Osteocyte (in vitro differentiated cells): Measurements from ENCODE around the gene ARID5B. TPM values are rescaled to one million over a fixed set of nuclear protein-coding genes. Genes with fewer than 3 reads are reported as not detected.

Experiments
- DNase-seq: peaks from one replicate; pipeline ENCODE4 v3.0.0; 2021; ENCODE audit warnings: mixed read lengths; ENCODE audit not compliant: unreplicated experiment; ENCODE audit errors: extremely low spot score
- H3K27ac Mint-ChIP-seq: one replicate; pipeline ENCODE4 v1.8.0; 2021; ENCODE audit warnings: mild to moderate bottlenecking, mixed read lengths; ENCODE audit not compliant: unreplicated experiment
- H3K27me3 Mint-ChIP-seq: one replicate; pipeline ENCODE4 v1.8.0; 2021; ENCODE audit warnings: mixed read lengths; ENCODE audit not compliant: unreplicated experiment
- H3K36me3 Mint-ChIP-seq: one replicate; pipeline ENCODE4 v1.8.0; 2021; ENCODE audit warnings: mixed read lengths; ENCODE audit not compliant: unreplicated experiment
- H3K4me1 Mint-ChIP-seq: one replicate; pipeline ENCODE4 v1.8.0; 2021; ENCODE audit warnings: mixed read lengths; ENCODE audit not compliant: unreplicated experiment
- H3K4me3 Mint-ChIP-seq: one replicate; pipeline ENCODE4 v1.8.0; 2021; ENCODE audit warnings: mild to moderate bottlenecking, moderate library complexity, mixed read lengths; ENCODE audit not compliant: unreplicated experiment
- H3K9me3 Mint-ChIP-seq: one replicate; pipeline ENCODE4 v1.8.0; 2021; ENCODE audit warnings: mixed read lengths; ENCODE audit not compliant: unreplicated experiment
- CTCF ChIP-seq: fragments of 200-600 bp; sonication (generic); IDR thresholded peaks from 2 replicates; pipeline ENCODE4 v1.5.0; 2021; ENCODE audit warnings: antibody characterized with exemption, mild to moderate bottlenecking, moderate library complexity
- total RNA-seq: library from RNA; stranded (reverse); gene quantifications from 2 replicates; pipeline ENCODE4 v1.2.1, GENCODE V29; 2021

The ARID5B gene
- total RNA-seq, 1 donor from 2014 or later, result 89.4 TPM

GRCh38 chr10:61986788-61987492, 85.4 kb downstream of the ARID5B start:
- no peak overlapping the region for H3K4me3 Mint-ChIP-seq
- peak overlapping the region; percentile 48 for H3K27ac Mint-ChIP-seq
- peaks cover 19% of the 10 kb centered on the region for H3K36me3 Mint-ChIP-seq
- H3K9me3 Mint-ChIP-seq, result no peaks in the 10 kb centered on the region
- TF ChIP-seq CTCF, result no peak
- no peaks in the 10 kb centered on the region for H3K27me3 Mint-ChIP-seq
- peaks cover 34% of the 10 kb centered on the region for H3K4me1 Mint-ChIP-seq
- DNase-seq, result no peak

GRCh38 chr10:61987537-61987936, 86.0 kb downstream of the ARID5B start:
- H3K9me3 Mint-ChIP-seq, result no peaks in the 10 kb centered on the region
- no peak for DNase-seq
- H3K27ac Mint-ChIP-seq, result peak overlapping the region; percentile 83
- H3K27me3 Mint-ChIP-seq, result no peaks in the 10 kb centered on the region
- no peak overlapping the region for H3K4me3 Mint-ChIP-seq
- peaks cover 40% of the 10 kb centered on the region for H3K4me1 Mint-ChIP-seq
- peaks cover 18% of the 10 kb centered on the region for H3K36me3 Mint-ChIP-seq
- no peak for TF ChIP-seq CTCF

- no peak for DNase-seq
- no peak overlapping the region for H3K4me3 Mint-ChIP-seq
- no peak for TF ChIP-seq CTCF
- H3K27me3 Mint-ChIP-seq, result no peaks in the 10 kb centered on the region
- H3K36me3 Mint-ChIP-seq, result peaks cover 15% of the 10 kb centered on the region
- peaks cover 42% of the 10 kb centered on the region for H3K4me1 Mint-ChIP-seq
- H3K9me3 Mint-ChIP-seq, result no peaks in the 10 kb centered on the region
- peak overlapping the region; percentile 83 for H3K27ac Mint-ChIP-seq
These were observed 86.5 kb downstream of the ARID5B start for GRCh38 chr10:61987951-61988379.

- no peak for DNase-seq
- H3K9me3 Mint-ChIP-seq, result no peaks in the 10 kb centered on the region
- H3K4me1 Mint-ChIP-seq, result peaks cover 59% of the 10 kb centered on the region
- no peaks in the 10 kb centered on the region for H3K27me3 Mint-ChIP-seq
- no peak for TF ChIP-seq CTCF
- peak overlapping the region; percentile 50 for H3K27ac Mint-ChIP-seq
- peaks cover 10% of the 10 kb centered on the region for H3K36me3 Mint-ChIP-seq
- no peak overlapping the region for H3K4me3 Mint-ChIP-seq
These were observed 88.7 kb downstream of the ARID5B start for GRCh38 chr10:61989995-61990760.

GRCh38 chr10:61990761-61991135, 89.2 kb downstream of the ARID5B start:
- TF ChIP-seq CTCF, result no peak
- DNase-seq, result no peak
- H3K4me1 Mint-ChIP-seq, result peaks cover 63% of the 10 kb centered on the region
- peaks cover 7% of the 10 kb centered on the region for H3K36me3 Mint-ChIP-seq
- peak overlapping the region; percentile 50 for H3K27ac Mint-ChIP-seq
- no peaks in the 10 kb centered on the region for H3K9me3 Mint-ChIP-seq
- no peaks in the 10 kb centered on the region for H3K27me3 Mint-ChIP-seq
- no peak overlapping the region for H3K4me3 Mint-ChIP-seq
